HepG2 (cell line): ENCODE results near the gene SH3GLB2. TPM values are rescaled to one million over a fixed set of nuclear protein-coding genes. Genes with fewer than 3 reads are reported as not detected.
A peak's percentile ranks its signal among the peaks of the same experiment; 100 is the strongest.

ENCODE experiments used
- CREM ChIP-seq, 2 experiments: sonication (generic) in 1 of 2; formaldehyde crosslinking in 1 of 2; IDR thresholded peaks; 2 replicates each; pipeline versions ENCODE4 v1.4.0 to v1.6.1; 2016 to 2020; ENCODE audit warnings: antibody characterized with exemption in 1 of 2, mild to moderate bottlenecking in 1 of 2, missing genetic modification reagents in 1 of 2
- DMAP1 ChIP-seq: IDR thresholded peaks from 2 replicates; pipeline ENCODE4 v1.6.1; 2016
- FOXJ3 ChIP-seq: sonication (generic); formaldehyde crosslinking; IDR thresholded peaks from 2 replicates; pipeline ENCODE4 v1.4.0; 2020; ENCODE audit warnings: missing genetic modification reagents, mild to moderate bottlenecking, borderline replicate concordance
- GATAD2A ChIP-seq: IDR thresholded peaks from 2 replicates; pipeline ENCODE4 v1.6.1; 2016
- HNF4G ChIP-seq, 2 experiments: sonication (generic) in 1 of 2; formaldehyde crosslinking in 1 of 2; IDR thresholded peaks; 2 replicates each; pipeline versions ENCODE4 v1.4.0 to v1.6.1; 2011 to 2020; ENCODE audit warnings: borderline replicate concordance in 2 of 2, low read depth in 2 of 2, mild to moderate bottlenecking in 2 of 2, low read length in 1 of 2, missing genetic modification reagents in 1 of 2, moderate library complexity in 1 of 2
- ISL2 ChIP-seq: sonication (generic); formaldehyde crosslinking; IDR thresholded peaks from 2 replicates; pipeline ENCODE4 v1.5.0; 2020; ENCODE audit warnings: missing genetic modification reagents
- MED1 ChIP-seq: sonication (generic); formaldehyde crosslinking; IDR thresholded peaks from 2 replicates; pipeline ENCODE4 v1.4.0; 2020; ENCODE audit warnings: missing genetic modification reagents
- MEF2D ChIP-seq: sonication (generic); formaldehyde crosslinking; IDR thresholded peaks from 2 replicates; pipeline ENCODE4 v1.5.1; 2020; ENCODE audit warnings: mild to moderate bottlenecking, missing genetic modification reagents
- MXI1 ChIP-seq: IDR thresholded peaks from 3 replicates; pipeline ENCODE4 v1.6.1; 2012; ENCODE audit warnings: low read depth, low read length, inconsistent platforms, borderline replicate concordance
- NFKBIZ ChIP-seq: IDR thresholded peaks from 2 replicates; pipeline ENCODE4 v1.6.1; 2018; ENCODE audit warnings: missing genetic modification reagents, missing compliant biosample characterization
- NFYB ChIP-seq: sonication (generic); formaldehyde crosslinking; IDR thresholded peaks from 2 replicates; pipeline ENCODE4 v1.4.0; 2020; ENCODE audit warnings: missing genetic modification reagents
- POLR2A ChIP-seq, 2 experiments: IDR thresholded peaks; 2 replicates each; pipeline ENCODE4 v1.6.1; 2011; ENCODE audit warnings: low read depth in 2 of 2, low read length in 2 of 2, mild to moderate bottlenecking in 1 of 2, moderate library complexity in 1 of 2; ENCODE audit not compliant: insufficient read depth in 1 of 2
- RBAK ChIP-seq: sonication (generic); formaldehyde crosslinking; IDR thresholded peaks from 2 replicates; pipeline ENCODE4 v1.5.1; 2020; ENCODE audit warnings: mild to moderate bottlenecking, missing genetic modification reagents
- SIN3A ChIP-seq: IDR thresholded peaks from 2 replicates; pipeline ENCODE4 v1.6.1; 2011; ENCODE audit warnings: low read depth, mild to moderate bottlenecking, control low read depth, low read length, borderline replicate concordance
- SRY ChIP-seq: sonication (generic); formaldehyde crosslinking; IDR thresholded peaks from 2 replicates; pipeline ENCODE4 v1.8.0; 2022; ENCODE audit warnings: mild to moderate bottlenecking, missing genetic modification reagents
- TAF1 ChIP-seq: sonication (generic); formaldehyde crosslinking; IDR thresholded peaks from 2 replicates; pipeline ENCODE4 v1.4.0; 2020; ENCODE audit warnings: missing genetic modification reagents
- TFDP2 ChIP-seq: sonication (generic); formaldehyde crosslinking; IDR thresholded peaks from 2 replicates; pipeline ENCODE4 v1.4.0; 2020; ENCODE audit warnings: missing genetic modification reagents
- ZBTB39 ChIP-seq: sonication (generic); formaldehyde crosslinking; IDR thresholded peaks from 2 replicates; pipeline ENCODE4 v1.5.0; 2020; ENCODE audit warnings: missing genetic modification reagents
- ZNF121 ChIP-seq: sonication (generic); formaldehyde crosslinking; IDR thresholded peaks from 2 replicates; pipeline ENCODE4 v1.5.0; 2020; ENCODE audit warnings: mild to moderate bottlenecking, missing genetic modification reagents
- ZNF124 ChIP-seq: sonication (generic); formaldehyde crosslinking; IDR thresholded peaks from 2 replicates; pipeline ENCODE4 v1.4.0; 2020; ENCODE audit warnings: missing genetic modification reagents
- ZNF20 ChIP-seq: sonication (generic); formaldehyde crosslinking; IDR thresholded peaks from 2 replicates; pipeline ENCODE4 v1.4.0; 2020; ENCODE audit warnings: mild to moderate bottlenecking, moderate library complexity, missing genetic modification reagents
- ZNF230 ChIP-seq: sonication (generic); formaldehyde crosslinking; IDR thresholded peaks from 2 replicates; pipeline ENCODE4 v1.4.0; 2020; ENCODE audit warnings: mild to moderate bottlenecking, missing genetic modification reagents
- ZNF232 ChIP-seq: sonication (generic); formaldehyde crosslinking; IDR thresholded peaks from 2 replicates; pipeline ENCODE4 v1.4.0; 2020; ENCODE audit warnings: missing genetic modification reagents, borderline replicate concordance
- ZNF256 ChIP-seq: sonication (generic); formaldehyde crosslinking; conservative IDR thresholded peaks from 2 replicates; pipeline ENCODE4 v1.4.0; 2020; ENCODE audit warnings: missing genetic modification reagents
- ZNF263 ChIP-seq: sonication (generic); formaldehyde crosslinking; IDR thresholded peaks from 2 replicates; pipeline ENCODE4 v1.4.0; 2020; ENCODE audit warnings: missing genetic modification reagents
- ZNF546 ChIP-seq: sonication (generic); formaldehyde crosslinking; conservative IDR thresholded peaks from 2 replicates; pipeline ENCODE4 v1.8.1; 2023; ENCODE audit warnings: mild to moderate bottlenecking, missing genetic modification reagents
- ZNF720 ChIP-seq: sonication (generic); formaldehyde crosslinking; IDR thresholded peaks from 2 replicates; pipeline ENCODE4 v1.4.0; 2020; ENCODE audit warnings: missing genetic modification reagents
- ZNF746 ChIP-seq: sonication (generic); formaldehyde crosslinking; IDR thresholded peaks from 2 replicates; pipeline ENCODE4 v1.8.0; 2022; ENCODE audit warnings: mild to moderate bottlenecking, missing genetic modification reagents
- ZNF747 ChIP-seq: sonication (generic); formaldehyde crosslinking; IDR thresholded peaks from 2 replicates; pipeline ENCODE4 v1.8.1; 2023; ENCODE audit warnings: missing genetic modification reagents, mild to moderate bottlenecking, borderline replicate concordance
- ZNF883 ChIP-seq: sonication (generic); formaldehyde crosslinking; IDR thresholded peaks from 2 replicates; pipeline ENCODE4 v1.5.1; 2020; ENCODE audit warnings: mild to moderate bottlenecking, missing genetic modification reagents; ENCODE audit errors: not compliant biosample characterization
- ZSCAN29 ChIP-seq: sonication (generic); formaldehyde crosslinking; conservative IDR thresholded peaks from 2 replicates; pipeline ENCODE4 v1.4.0; 2020; ENCODE audit warnings: mild to moderate bottlenecking, missing genetic modification reagents
- polyA plus RNA-seq, 8 experiments: library from polyadenylated mRNA; depleted of rRNA in 3 of 8; stranded (reverse) in 7 of 8; unstranded in 1 of 8; fragments of >200 nt; fragmentation: Illumina TruSeq in 4 of 8; extraction: Trizol in 4 of 8; gene quantifications; 2 replicates each; pipeline versions ENCODE4 v1.2.1 to v1.2.3, GENCODE V29; 2011 to 2016; ENCODE audit warnings: low read depth in 4 of 8, missing spikeins in 1 of 8, mixed read lengths in 1 of 8; ENCODE audit not compliant: insufficient read depth in 1 of 8
- total RNA-seq, 5 experiments: library from RNA; depleted of rRNA; stranded (reverse); fragments of >200 nt; fragmentation: Illumina TruSeq; extraction: Trizol; gene quantifications; 2 replicates each; pipeline ENCODE4 v1.2.3, GENCODE V29; 2016; ENCODE audit warnings: low read depth in 1 of 5

Gene SH3GLB2
- total and polyA plus RNA-seq, 2 of the 13 experiments (the other 11 are each of a cell fraction or from before 2014, with no cell fraction given): 24.0 to 40.6 TPM

DNA sequence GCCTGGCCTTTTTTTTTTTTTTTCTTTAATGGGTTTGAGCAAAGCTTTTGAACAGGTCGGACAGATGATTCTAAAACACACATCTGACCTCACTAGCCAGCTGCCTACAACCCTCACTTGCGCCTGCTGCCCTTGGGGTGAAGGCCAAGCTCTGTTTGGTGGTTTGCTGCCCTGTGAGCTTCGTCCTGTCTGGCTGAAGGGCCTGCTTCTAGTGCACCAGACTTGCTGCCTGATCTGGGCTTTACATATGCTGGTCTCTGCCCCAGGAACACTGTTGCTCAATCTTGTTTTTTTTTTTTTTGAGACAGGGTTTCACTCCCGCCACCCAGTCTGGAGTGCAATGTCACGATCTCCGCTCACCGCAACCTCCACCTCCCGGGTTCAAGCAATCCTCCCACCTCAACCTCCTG lies 36.4 kb upstream of the SH3GLB2 start (continued):
- peak; percentile 35; the same call in 1 of the 2 replicates for TF ChIP-seq CREM (IDR thresholded peaks at IDR 0.05)
- no peak for TF ChIP-seq CREM (CRISPR knock-in tag; IDR thresholded peaks at IDR 0.05)
- no peak for TF ChIP-seq ZNF883 (CRISPR knock-in tag)
- TF ChIP-seq ZNF747: peak; percentile 72; the same call in 1 of the 2 replicates
- peak; percentile 33 to 59; a peak in 1 of 4 replicates for TF ChIP-seq POLR2A (IDR thresholded peaks at IDR 0.05; ENCODE audit: insufficient read depth in 1 of 2, low read depth in 2 of 2, low read length in 2 of 2)
- TF ChIP-seq ZNF230 (CRISPR knock-in tag): peak; percentile 83
- peak; percentile 66; the same call in 1 of the 2 replicates for TF ChIP-seq NFKBIZ (CRISPR knock-in tag)
- TF ChIP-seq ZNF263: peak; percentile 36; the same call in 1 of the 2 replicates
- TF ChIP-seq ZNF746: peak; percentile 58; the same call in 1 of the 2 replicates
- TF ChIP-seq ZBTB39 (CRISPR knock-in tag): no peak
- TF ChIP-seq TAF1 (CRISPR knock-in tag): peak; percentile 42; the same call in 1 of the 2 replicates
- TF ChIP-seq DMAP1 (CRISPR knock-in tag): peak; percentile 58; the same call in 1 of the 2 replicates
- no peak for TF ChIP-seq ZNF20 (CRISPR knock-in tag)
- TF ChIP-seq MEF2D: peak; percentile 80
- TF ChIP-seq RBAK (CRISPR knock-in tag): 0 out of 2 replicates have a peak, but pooled peaks have one; percentile 35
- no peak for TF ChIP-seq ZNF256 (CRISPR knock-in tag)
- TF ChIP-seq MED1 (CRISPR knock-in tag): peak; percentile 76
- TF ChIP-seq TFDP2 (CRISPR knock-in tag): peak; percentile 65; the same call in 1 of the 2 replicates
- 0 out of 2 replicates have a peak, but pooled peaks have one; percentile 40 for TF ChIP-seq FOXJ3 (CRISPR knock-in tag)
- peak; percentile 60 for TF ChIP-seq ISL2
- peak; percentile 28; the same call in 1 of the 3 replicates for TF ChIP-seq MXI1
- TF ChIP-seq ZSCAN29 (CRISPR knock-in tag): 0 out of 2 replicates have a peak, but pooled peaks have one; percentile 58
- TF ChIP-seq SIN3A: 0 out of 2 replicates have a peak, but pooled peaks have one; percentile 48
- no peak; the same call in 1 of the 2 replicates for TF ChIP-seq ZNF124
- no peak for TF ChIP-seq SRY
- TF ChIP-seq GATAD2A (CRISPR knock-in tag): peak; percentile 83
- TF ChIP-seq ZNF720: no peak
- peak; percentile 65; the same call in 1 of the 2 replicates for TF ChIP-seq ZNF121 (CRISPR knock-in tag)
- 0 out of 2 replicates have a peak, but pooled peaks have one; percentile 37 for TF ChIP-seq ZNF232 (CRISPR knock-in tag)
- TF ChIP-seq HNF4G (IDR thresholded peaks at IDR 0.05; ENCODE audit: borderline replicate concordance, low read depth, low read length): peak; percentile 81
- TF ChIP-seq HNF4G (CRISPR knock-in tag; IDR thresholded peaks at IDR 0.05; ENCODE audit: borderline replicate concordance, low read depth): peak; percentile 68; the same call in 1 of the 2 replicates
- TF ChIP-seq NFYB (CRISPR knock-in tag): no peak
- TF ChIP-seq ZNF546 (CRISPR knock-in tag): no peak
